HepG2 (cell line): Measurements from ENCODE around the gene PIP5K1C. TPM values are rescaled to one million over a fixed set of nuclear protein-coding genes. Genes with fewer than 3 reads are reported as not detected.

Experiments
- ATAC-seq: fragments of 200-7000 bp; cut with Tn5 transposase; 3 replicates; pipeline ENCODE4 v1.9.1; 2020; ENCODE audit warnings: mild to moderate bottlenecking, moderate library complexity
- BruUV-seq: library from RNA; stranded (reverse); fragments of 400-500 nt; replicated peaks from 2 replicates; lab custom pipeline; 2021; lab: Mats Ljungman, UMichigan
- CTCF ChIA-PET: fragments of 300-600 bp; formaldehyde crosslinking; extraction: SDS; loops from one replicate; lab custom pipeline; 2021; ENCODE audit warnings: low total read pairs, inconsistent platforms, low intra/inter-chr PET ratio; lab: Yijun Ruan, JAX
- POLR2A ChIA-PET: fragments of 350-600 bp; sonication (Branson Sonifier 250); formaldehyde crosslinking; loops from one replicate; lab custom pipeline; 2020; ENCODE audit warnings: antibody characterized with exemption, inconsistent platforms; lab: Yijun Ruan, JAX
- DNase-seq: peaks from one replicate; pipeline ENCODE4 v3.0.0-alpha.2; 2015; ENCODE audit warnings: low spot score
- FAIRE-seq: peaks from 3 replicates; lab custom pipeline; 2011; peaks lifted over from hg19 to GRCh38; lab: Jason Lieb, UNC
- H2AFZ ChIP-seq: one replicate; pipeline ENCODE4 v1.6.1; 2011; ENCODE audit warnings: low read length, inconsistent platforms
- H3K27ac ChIP-seq: fragments of 300-600 bp; 3 replicates; pipeline ENCODE4 v1.8.0; 2011; ENCODE audit warnings: mixed run types, mild to moderate bottlenecking, mixed read lengths, low read length, inconsistent platforms; ENCODE audit not compliant: insufficient read depth; ENCODE audit errors: extremely low read length
- H3K27me3 ChIP-seq, 2 experiments: fragments of 200-600 bp in 1 of 2; 2 replicates in 1 of 2; 3 replicates in 1 of 2; pipeline versions ENCODE4 v1.6.0 to v1.8.0; 2011; ENCODE audit warnings: low read length in 2 of 2, mild to moderate bottlenecking in 2 of 2, moderate library complexity in 2 of 2, inconsistent platforms in 1 of 2; ENCODE audit not compliant: insufficient read depth in 2 of 2, control insufficient read depth in 1 of 2
- H3K36me3 ChIP-seq, 2 experiments: fragments of 200-600 bp in 1 of 2; replicated peaks in 1 of 2; 2 replicates in 1 of 2; 3 replicates in 1 of 2; pipeline versions ENCODE4 v1.5.1 to v1.8.0; 2011; ENCODE audit warnings: low read length in 2 of 2, inconsistent platforms in 1 of 2; ENCODE audit not compliant: insufficient read depth in 2 of 2, control insufficient read depth in 1 of 2
- H3K4me1 ChIP-seq: 2 replicates; pipeline ENCODE4 v1.5.1; 2012; ENCODE audit warnings: low read length, inconsistent platforms; ENCODE audit not compliant: insufficient read depth
- H3K4me2 ChIP-seq: 2 replicates; pipeline ENCODE4 v1.6.0; 2011; ENCODE audit warnings: low read depth, low read length, inconsistent platforms
- H3K4me3 ChIP-seq, 3 experiments: fragments of 200-600 bp in 1 of 3; sonication (generic), shearing (Covaris generic) in 1 of 3; replicated peaks in 1 of 3; 2 replicates each; pipeline ENCODE4 v1.5.1; 2011 to 2016; ENCODE audit warnings: low read length in 3 of 3, inconsistent platforms in 2 of 3, low read depth in 2 of 3, mild to moderate bottlenecking in 2 of 3, control low read depth in 1 of 3, mixed read lengths in 1 of 3; ENCODE audit not compliant: insufficient read depth in 1 of 3
- H3K79me2 ChIP-seq: one replicate; pipeline ENCODE4 v1.6.1; 2011; ENCODE audit warnings: low read length, inconsistent platforms; ENCODE audit not compliant: insufficient read depth
- H3K9ac ChIP-seq: 2 replicates; pipeline ENCODE4 v1.6.0; 2011; ENCODE audit warnings: mild to moderate bottlenecking, low read depth, low read length, inconsistent platforms; ENCODE audit not compliant: insufficient read depth
- H3K9me3 ChIP-seq: 2 replicates; pipeline ENCODE4 v1.5.1; 2012; ENCODE audit warnings: mild to moderate bottlenecking, low read length
- H4K20me1 ChIP-seq: 2 replicates; pipeline ENCODE4 v1.6.0; 2011; ENCODE audit warnings: inconsistent platforms, mild to moderate bottlenecking, low read length, moderate library complexity; ENCODE audit not compliant: insufficient read depth
- AHR ChIP-seq: IDR thresholded peaks from 2 replicates; pipeline ENCODE4 v1.6.1; 2018; ENCODE audit warnings: missing genetic modification reagents, missing compliant biosample characterization
- DPF2 ChIP-seq: sonication (generic); formaldehyde crosslinking; IDR thresholded peaks from 2 replicates; pipeline ENCODE4 v1.4.0; 2020; ENCODE audit warnings: mild to moderate bottlenecking, low read depth, missing genetic modification reagents, borderline replicate concordance
- MED8 ChIP-seq: sonication (generic); formaldehyde crosslinking; IDR thresholded peaks from 2 replicates; pipeline ENCODE4 v1.8.1; 2023; ENCODE audit warnings: mild to moderate bottlenecking, missing genetic modification reagents; ENCODE audit not compliant: insufficient replicate concordance
- POLR2AphosphoS2 ChIP-seq: IDR thresholded peaks from 2 replicates; pipeline ENCODE4 v1.6.1; 2011; ENCODE audit warnings: low read depth, low read length, improper control_type of control experiment
- RFXAP ChIP-seq: sonication (generic); formaldehyde crosslinking; IDR thresholded peaks from 2 replicates; pipeline ENCODE4 v1.4.0; 2020; ENCODE audit warnings: missing genetic modification reagents, borderline replicate concordance
- TFDP1 ChIP-seq: IDR thresholded peaks from 2 replicates; pipeline ENCODE4 v1.6.1; 2016; ENCODE audit warnings: missing compliant biosample characterization, missing genetic modification reagents, borderline replicate concordance
- TRAFD1 ChIP-seq: sonication (generic); formaldehyde crosslinking; IDR thresholded peaks from 2 replicates; pipeline ENCODE4 v1.5.1; 2020; ENCODE audit warnings: missing genetic modification reagents, mild to moderate bottlenecking, borderline replicate concordance
- YEATS2 ChIP-seq: sonication (generic); formaldehyde crosslinking; IDR thresholded peaks from 2 replicates; pipeline ENCODE4 v1.4.0; 2020; ENCODE audit warnings: missing genetic modification reagents, borderline replicate concordance
- ZNF12 ChIP-seq: sonication (generic); formaldehyde crosslinking; IDR thresholded peaks from 2 replicates; pipeline ENCODE4 v1.5.0; 2020; ENCODE audit warnings: missing genetic modification reagents
- ZNF230 ChIP-seq: sonication (generic); formaldehyde crosslinking; IDR thresholded peaks from 2 replicates; pipeline ENCODE4 v1.4.0; 2020; ENCODE audit warnings: mild to moderate bottlenecking, missing genetic modification reagents
- ZNF296 ChIP-seq: sonication (generic); formaldehyde crosslinking; conservative IDR thresholded peaks from 2 replicates; pipeline ENCODE4 v1.5.0; 2020; ENCODE audit warnings: mild to moderate bottlenecking, missing genetic modification reagents
- WGBS: methylation state at CpG from one replicate; pipeline ENCODE4 v1.1.6; 2017; ENCODE audit warnings: low lambda C conversion rate; 5-methylcytosine and 5-hydroxymethylcytosine counted together
- in situ Hi-C: cut with HindIII; loops from 2 replicates; pipeline ENCODE4 v1.10.0; 2017; ENCODE audit warnings: low pct_unique_long_range_greater_than_20kb; ENCODE audit not compliant: extremely low pct_ligation_motif_present
- intact Hi-C: fragments of 100-400 bp; cut with micrococcal nuclease; formaldehyde crosslinking; loops from one replicate; pipeline ENCODE4 v1.10.0; 2022; ENCODE audit not compliant: unreplicated experiment
- polyA plus RNA-seq, 8 experiments: library from polyadenylated mRNA; depleted of rRNA in 3 of 8; stranded (reverse) in 7 of 8; unstranded in 1 of 8; fragments of >200 nt; fragmentation: Illumina TruSeq in 4 of 8; extraction: Trizol in 4 of 8; gene quantifications; 2 replicates each; pipeline versions ENCODE4 v1.2.1 to v1.2.3, GENCODE V29; 2011 to 2016; ENCODE audit warnings: low read depth in 4 of 8, missing spikeins in 1 of 8, mixed read lengths in 1 of 8; ENCODE audit not compliant: insufficient read depth in 1 of 8
- total RNA-seq, 5 experiments: library from RNA; depleted of rRNA; stranded (reverse); fragments of >200 nt; fragmentation: Illumina TruSeq; extraction: Trizol; gene quantifications; 2 replicates each; pipeline ENCODE4 v1.2.3, GENCODE V29; 2016; ENCODE audit warnings: low read depth in 1 of 5

The PIP5K1C gene
- total and polyA plus RNA-seq, 2 of the 13 experiments (the other 11 are each of a cell fraction or from before 2014, with no cell fraction given): 3.6 to 4.3 TPM

GRCh38 chr19:3692141-3693024 is 7.9 kb downstream of the PIP5K1C start (continued):
- TF ChIP-seq TRAFD1 (CRISPR knock-in tag) (no peak), AHR (CRISPR knock-in tag) (no peak), DPF2 (no peak), ZNF296 (CRISPR knock-in tag) (no peak), TFDP1 (CRISPR knock-in tag) (no peak), YEATS2 (CRISPR knock-in tag) (no peak)
- TF ChIP-seq, all 625 proteins: peak for 19

- no peak overlapping the region for H2AFZ ChIP-seq
- H3K36me3 ChIP-seq: no peaks in the 10 kb centered on the region
- in situ Hi-C loops (no loop called here), intact Hi-C loops (no loop called here)
- POLR2A ChIA-PET: no interaction called here
- no peaks in the 10 kb centered on the region for H3K9me3 ChIP-seq
- WGBS: 99% methylated on average over 9 of the region's 18 CpGs
- BruUV-seq: no TSS peak
- FAIRE-seq (no peak), ATAC-seq (no peak), DNase-seq (no peak)
- no peak overlapping the region for H3K4me3 ChIP-seq
- peaks cover 8% of the 10 kb centered on the region; the same call in 1 of the 2 replicates for H4K20me1 ChIP-seq
- CTCF ChIA-PET: interaction anchor here (1.5 kb wide), 1 partner anchor 14 kb away, joined by 9 read pairs; no protein-coding TSS in a partner anchor
- no peak overlapping the region for H3K27ac ChIP-seq
- no peak overlapping the region for H3K4me2 ChIP-seq
- peaks cover 5% of the 10 kb centered on the region for H3K79me2 ChIP-seq
- H3K9ac ChIP-seq: no peak overlapping the region
- peaks cover 21% of the 10 kb centered on the region for H3K4me1 ChIP-seq
- TF ChIP-seq RFXAP (CRISPR knock-in tag) (no peak), POLR2AphosphoS2 (no peak), ZNF230 (CRISPR knock-in tag) (no peak), MED8 (no peak), ZNF12 (CRISPR knock-in tag) (peak; percentile 94)
- no peaks in the 10 kb centered on the region for H3K27me3 ChIP-seq
Measured at GRCh38 chr19:3691726-3692125, 8.5 kb downstream of the PIP5K1C start.
